Omental fat pad (tissue), 4 donors: ENCODE measurements around the gene BTBD19. TPM values are rescaled to one million over a fixed set of nuclear protein-coding genes. Genes with fewer than 3 reads are reported as not detected.
"Not testable (repeated sequence)": the region's sequence is repeated elsewhere in the genome, so short reads cannot be mapped to it uniquely, and the experiment has no call there.

ENCODE experiments used
- ATAC-seq: fragments of 150-250 bp; one replicate; pipeline ENCODE4 v1.9.1; 2016; ENCODE audit warnings: mild to moderate bottlenecking, moderate library complexity; ENCODE audit not compliant: low FRiP score
- DNase-seq: peaks from one replicate; pipeline ENCODE4 v3.0.0-alpha.2; 2019; ENCODE audit warnings: low spot score
- total RNA-seq, 4 donors: library from RNA; depleted of rRNA; stranded (reverse); fragments of >200 nt; gene quantifications; one replicate each; pipeline ENCODE4 v1.1.0, GENCODE V29; 2016
- TF ChIP-seq, protein P1 (sequence below), 3 donors: fragments of 450-650 bp; IDR thresholded peaks; one replicate each; pipeline ENCODE4 v1.5.1; 2016 to 2017; ENCODE audit warnings: antibody characterized with exemption in 3 of 3, mild to moderate bottlenecking in 3 of 3, moderate library complexity in 2 of 3

The BTBD19 gene
- total RNA-seq: 10 to 100 TPM in 2 of 4 donors, 1 to 10 TPM in 2; 7.5 to 29.8 (median 12.2) TPM

GRCh38 chr1:44808063-44808937, at the start of gene BTBD19:
TSS of gene BTBD19 (plus strand) at chr1:44808523. CDS start at chr1:44808821, 298 bp downstream.
- ATAC-seq: peak; percentile 10
- TF ChIP-seq, protein P1, sequence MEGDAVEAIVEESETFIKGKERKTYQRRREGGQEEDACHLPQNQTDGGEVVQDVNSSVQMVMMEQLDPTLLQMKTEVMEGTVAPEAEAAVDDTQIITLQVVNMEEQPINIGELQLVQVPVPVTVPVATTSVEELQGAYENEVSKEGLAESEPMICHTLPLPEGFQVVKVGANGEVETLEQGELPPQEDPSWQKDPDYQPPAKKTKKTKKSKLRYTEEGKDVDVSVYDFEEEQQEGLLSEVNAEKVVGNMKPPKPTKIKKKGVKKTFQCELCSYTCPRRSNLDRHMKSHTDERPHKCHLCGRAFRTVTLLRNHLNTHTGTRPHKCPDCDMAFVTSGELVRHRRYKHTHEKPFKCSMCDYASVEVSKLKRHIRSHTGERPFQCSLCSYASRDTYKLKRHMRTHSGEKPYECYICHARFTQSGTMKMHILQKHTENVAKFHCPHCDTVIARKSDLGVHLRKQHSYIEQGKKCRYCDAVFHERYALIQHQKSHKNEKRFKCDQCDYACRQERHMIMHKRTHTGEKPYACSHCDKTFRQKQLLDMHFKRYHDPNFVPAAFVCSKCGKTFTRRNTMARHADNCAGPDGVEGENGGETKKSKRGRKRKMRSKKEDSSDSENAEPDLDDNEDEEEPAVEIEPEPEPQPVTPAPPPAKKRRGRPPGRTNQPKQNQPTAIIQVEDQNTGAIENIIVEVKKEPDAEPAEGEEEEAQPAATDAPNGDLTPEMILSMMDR (IDR thresholded peaks at IDR 0.05): no peak
- DNase-seq: no peak

- ATAC-seq: no peak
- DNase-seq: no peak
- TF ChIP-seq, protein P1 (IDR thresholded peaks at IDR 0.05): no peak
These were observed 49.2 kb upstream of the BTBD19 start for GRCh38 chr1:44759077-44759476.

DNA sequence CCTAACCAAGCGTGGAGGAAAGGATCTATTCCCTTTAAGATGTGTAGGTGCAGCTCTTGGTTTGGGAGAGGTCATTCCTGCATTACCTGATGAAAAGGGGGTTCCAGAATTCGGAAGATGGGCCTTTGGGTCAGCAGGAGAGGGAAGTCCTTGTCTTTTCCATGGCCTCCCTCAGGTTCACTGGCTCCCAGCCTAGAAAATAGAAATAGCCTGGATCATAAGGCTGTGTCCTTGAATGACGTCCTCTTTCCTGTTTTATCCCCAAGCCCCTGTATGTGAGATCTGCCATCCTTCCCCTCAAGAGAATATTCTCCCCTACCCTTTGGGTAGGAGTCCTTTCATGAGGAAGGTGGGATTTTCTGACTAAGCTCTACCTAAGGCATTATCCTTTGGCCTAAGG, 47.4 kb upstream of the BTBD19 start:
- no peak for ATAC-seq

GRCh38 chr1:44766421-44766820, 41.9 kb upstream of the BTBD19 start:
- not testable (repeated sequence) for ATAC-seq, DNase-seq

More for the DNA sequence above, 47.4 kb upstream of the BTBD19 start:
- DNase-seq: no peak
- TF ChIP-seq, protein P1 (IDR thresholded peaks at IDR 0.05): no peak

DNA sequence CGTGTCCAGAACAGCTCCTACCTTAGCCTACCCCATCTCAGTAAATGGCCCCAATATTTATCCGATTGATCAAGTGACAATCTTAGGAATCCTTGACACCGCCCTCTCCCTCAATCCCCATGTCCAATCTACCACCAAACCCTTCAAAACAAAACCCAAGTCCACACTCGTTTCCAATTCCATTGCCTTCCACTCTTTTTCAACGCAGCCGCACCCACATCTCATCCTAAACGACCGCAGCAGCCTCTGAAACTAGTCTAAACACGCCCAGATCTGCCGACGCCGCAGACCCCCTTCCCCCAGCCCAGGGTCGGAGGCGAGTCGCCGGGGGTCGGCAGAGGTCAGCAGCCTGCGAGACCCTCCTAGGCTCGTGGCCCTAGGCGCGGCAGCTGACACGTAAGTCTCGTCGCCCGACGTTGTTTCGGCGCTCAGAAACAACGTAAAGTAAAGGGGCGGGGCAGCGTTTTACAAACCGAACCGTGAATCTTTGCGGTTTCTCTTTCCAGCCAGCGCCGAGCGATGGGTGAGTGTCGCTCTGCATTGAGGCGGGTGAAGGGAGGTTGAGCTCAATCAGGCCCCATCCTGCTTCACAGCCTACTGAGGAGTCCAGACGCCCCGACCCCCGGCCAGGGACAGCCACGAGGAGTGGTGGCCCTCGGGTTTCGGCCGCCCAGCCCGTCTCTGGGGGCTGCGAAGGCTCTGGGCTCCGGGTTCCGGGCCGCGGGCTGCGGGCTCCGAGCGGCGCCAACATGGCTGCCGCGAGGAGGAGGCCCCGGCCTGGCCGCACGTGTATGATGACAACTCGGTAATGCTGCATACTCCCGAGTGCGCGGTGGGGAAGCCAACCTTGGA, 33.0 kb upstream of the BTBD19 start, which contains the start of gene RPS8:
TSS of gene RPS8 (plus strand) at position 463 of the 852 bp plus-strand sequence. CDS start at position 520, 57 bp downstream.
- TF ChIP-seq, protein P1 (IDR thresholded peaks at IDR 0.05): no peak
- peak; percentile 90 for ATAC-seq
- DNase-seq: peak; percentile 87

DNA sequence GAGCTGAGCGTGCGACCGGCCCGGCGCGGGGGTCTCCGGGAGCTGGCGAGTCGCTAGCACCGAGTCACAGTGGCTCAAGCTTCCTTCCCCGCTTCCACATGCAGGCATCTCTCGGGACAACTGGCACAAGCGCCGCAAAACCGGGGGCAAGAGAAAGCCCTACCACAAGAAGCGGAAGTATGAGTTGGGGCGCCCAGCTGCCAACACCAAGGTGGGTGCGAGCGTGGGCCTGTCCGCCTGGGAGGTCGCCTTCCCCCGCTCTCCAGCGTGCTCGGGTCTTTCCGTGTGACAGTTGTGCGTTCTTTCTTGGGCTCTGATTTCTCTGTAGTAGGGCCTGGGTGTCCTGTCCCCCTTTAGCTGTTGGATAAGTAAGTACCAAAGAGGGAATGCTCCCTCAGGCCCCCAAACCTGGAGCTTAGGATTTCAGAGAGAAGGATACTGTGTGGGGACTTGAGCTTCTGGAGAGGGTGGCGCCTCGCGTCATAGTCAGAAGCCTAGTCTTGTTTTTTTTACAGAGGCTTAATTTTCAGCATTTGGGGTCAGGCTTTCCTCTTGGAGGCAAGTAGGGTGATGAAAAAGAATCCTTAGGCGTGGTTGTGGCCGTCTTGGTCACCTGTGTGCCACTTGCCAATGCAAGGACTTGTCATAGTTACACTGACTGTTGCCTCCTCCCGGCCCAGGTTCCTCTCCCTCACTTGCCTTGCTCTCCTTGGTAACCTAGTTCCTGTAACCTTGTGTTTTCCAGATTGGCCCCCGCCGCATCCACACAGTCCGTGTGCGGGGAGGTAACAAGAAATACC, 32.2 kb upstream of the BTBD19 start:
- peak; percentile 5 for ATAC-seq
- TF ChIP-seq, protein P1 (IDR thresholded peaks at IDR 0.05): no peak
- no peak for DNase-seq
